Fibroblast of pulmonary artery (primary cell): ENCODE measurements around the gene PLXND1.

Experiments used
- DNase-seq: peaks from one replicate; pipeline ENCODE4 v3.0.0-alpha.2; 2010; ENCODE audit warnings: low read depth
- H3K4me3 ChIP-seq: replicated peaks from 2 replicates; pipeline ENCODE4 v1.5.1; 2011; ENCODE audit warnings: low read depth, mild to moderate bottlenecking, control low read depth, low read length, moderate library complexity
- CTCF ChIP-seq: IDR thresholded peaks from 2 replicates; pipeline ENCODE4 v1.5.1; 2011; ENCODE audit warnings: mild to moderate bottlenecking, control low read depth, low read length, inconsistent platforms; ENCODE audit errors: missing control alignments

PLXND1 gene

GRCh38 chr3:129608936-129609590, 2.6 kb upstream of the PLXND1 start:
- TF ChIP-seq CTCF: no peak
- H3K4me3 ChIP-seq: no peak overlapping the region
- DNase-seq: no peak

- H3K4me3 ChIP-seq: no peak overlapping the region
- peak; percentile 73 for DNase-seq
- TF ChIP-seq CTCF: peak; percentile 24
Observed at GRCh38 chr3:129608087-129608935, 1.8 kb upstream of the PLXND1 start.

GRCh38 chr3:129607391-129608068, 1.1 kb upstream of the PLXND1 start:
- no peak for TF ChIP-seq CTCF
- peak overlapping the region; percentile 53 for H3K4me3 ChIP-seq
- DNase-seq: no peak

- DNase-seq: peak; percentile 59
- no peak for TF ChIP-seq CTCF
- peak overlapping the region; percentile 90 for H3K4me3 ChIP-seq
Observed at GRCh38 chr3:129605922-129606635, 397 bp downstream of the PLXND1 start.

- TF ChIP-seq CTCF: no peak
- peak overlapping the region; percentile 90 for H3K4me3 ChIP-seq
Observed at GRCh38 chr3:129605203-129605921, 1.1 kb downstream of the PLXND1 start.

GRCh38 chr3:129604767-129605166, 1.7 kb downstream of the PLXND1 start:
- no peak for TF ChIP-seq CTCF
- H3K4me3 ChIP-seq: peak overlapping the region; percentile 90

More at GRCh38 chr3:129605203-129605921, 1.1 kb downstream of the PLXND1 start:
- DNase-seq: no peak

More at GRCh38 chr3:129604767-129605166, 1.7 kb downstream of the PLXND1 start:
- no peak for DNase-seq
